ENCODE measurements around the gene IFNA16.
"Not testable (repeated sequence)": the region's sequence is repeated elsewhere in the genome, so short reads cannot be mapped to it uniquely, and the experiment has no call there.

The IFNA16 gene

GRCh38 chr9:21217211-21217610 lies at the start of gene IFNA16:
Gene IFNA16, minus strand, starts transcription at chr9:21217311. Its CDS starts 6 bp downstream, at chr9:21217305.
- DNase-seq = not testable (repeated sequence)

- no peak for DNase-seq
Observed at GRCh38 chr9:21265421-21266189, 48.5 kb upstream of the IFNA16 start.

GRCh38 chr9:21255538-21256212 lies 38.6 kb upstream of the IFNA16 start:
- no peak for DNase-seq

GRCh38 chr9:21252721-21253547 lies 35.8 kb upstream of the IFNA16 start:
- DNase-seq = no peak

GRCh38 chr9:21251638-21252037 lies 34.5 kb upstream of the IFNA16 start:
- no peak for DNase-seq

- no peak for DNase-seq
Observed at GRCh38 chr9:21251190-21251589, 34.1 kb upstream of the IFNA16 start.

- DNase-seq = no peak
Observed at GRCh38 chr9:21244836-21245235, 27.7 kb upstream of the IFNA16 start.

GRCh38 chr9:21239911-21240310 lies 22.8 kb upstream of the IFNA16 start, which contains the start of gene IFNA14:
Gene IFNA14, minus strand, starts transcription at chr9:21240005. Its CDS starts 70 bp downstream, at chr9:21239935.
- no peak for DNase-seq

GRCh38 chr9:21236360-21236714 lies 19.2 kb upstream of the IFNA16 start:
- DNase-seq = not testable (repeated sequence)

- not testable (repeated sequence) for DNase-seq
Observed at GRCh38 chr9:21235468-21236359, 18.6 kb upstream of the IFNA16 start.

- DNase-seq = no peak
Observed at GRCh38 chr9:21234153-21234687, 17.1 kb upstream of the IFNA16 start.

GRCh38 chr9:21233258-21233657 lies 16.1 kb upstream of the IFNA16 start:
- no peak for DNase-seq

GRCh38 chr9:21228122-21228521 lies 11.0 kb upstream of the IFNA16 start, which contains the start of gene IFNA17:
Gene IFNA17, minus strand, starts transcription at chr9:21228222. Its CDS starts 49 bp downstream, at chr9:21228173.
- no peak for DNase-seq

- not testable (repeated sequence) for DNase-seq
Observed at GRCh38 chr9:21213411-21214326, 3.4 kb downstream of the IFNA16 start.

- not testable (repeated sequence) for DNase-seq
Observed at GRCh38 chr9:21212160-21212559, 5.0 kb downstream of the IFNA16 start.

- not testable (repeated sequence) for DNase-seq
Observed at GRCh38 chr9:21210782-21211181, 6.3 kb downstream of the IFNA16 start.

- DNase-seq = no peak
Observed at GRCh38 chr9:21210311-21210710, 6.8 kb downstream of the IFNA16 start.

- not testable (repeated sequence) for DNase-seq
Observed at GRCh38 chr9:21207043-21207442, 10.1 kb downstream of the IFNA16 start, which contains the start of gene IFNA10. Gene IFNA10, minus strand, starts transcription at chr9:21207143. Its CDS starts 46 bp downstream, at chr9:21207097.

GRCh38 chr9:21205204-21205603 lies 11.9 kb downstream of the IFNA16 start:
- DNase-seq = no peak

GRCh38 chr9:21202105-21202504 lies 15.0 kb downstream of the IFNA16 start, which contains the start of gene IFNA7:
Gene IFNA7, minus strand, starts transcription at chr9:21202205. Its CDS starts 40 bp downstream, at chr9:21202165.
- DNase-seq = not testable (repeated sequence)

Measured in NCI-H510A treated with DMSO at 0.1 percent for 48 hours (cell line).